ENCODE results near the gene GARS1.
"Not testable (repeated sequence)": the region's sequence is repeated elsewhere in the genome, so short reads cannot be mapped to it uniquely, and the experiment has no call there.

The GARS1 gene

GRCh38 chr7:30627026-30627425 is 32.3 kb downstream of the GARS1 start:
- DNase-seq (ENCODE audit: low spot score): no peak

GRCh38 chr7:30630986-30631385 is 36.3 kb downstream of the GARS1 start:
- DNase-seq (ENCODE audit: low spot score): no peak

- no peak for DNase-seq (ENCODE audit: low spot score)
These were observed 38.5 kb downstream of the GARS1 start for GRCh38 chr7:30633223-30633622.

- no peak for DNase-seq (ENCODE audit: low spot score)
These were observed 39.5 kb downstream of the GARS1 start for GRCh38 chr7:30634193-30634626.

- DNase-seq (ENCODE audit: low spot score): no peak
These were observed 40.0 kb downstream of the GARS1 start for GRCh38 chr7:30634634-30635201.

GRCh38 chr7:30635798-30636197 is 41.1 kb downstream of the GARS1 start:
- DNase-seq (ENCODE audit: low spot score): no peak

- DNase-seq (ENCODE audit: low spot score): not testable (repeated sequence)
These were observed 47.6 kb downstream of the GARS1 start for GRCh38 chr7:30642322-30642721.

- DNase-seq (ENCODE audit: low spot score): no peak
These were observed 48.1 kb downstream of the GARS1 start for GRCh38 chr7:30642789-30643188.

- no peak for DNase-seq (ENCODE audit: low spot score)
These were observed 49.7 kb downstream of the GARS1 start for GRCh38 chr7:30644286-30644955.

- no peak for DNase-seq (ENCODE audit: low spot score)
These were observed 51.0 kb downstream of the GARS1 start for GRCh38 chr7:30645661-30646060.

GRCh38 chr7:30646154-30646553 is 51.5 kb downstream of the GARS1 start:
- no peak for DNase-seq (ENCODE audit: low spot score)

GRCh38 chr7:30647589-30648364 is 53.1 kb downstream of the GARS1 start:
- DNase-seq (ENCODE audit: low spot score): no peak

- no peak for DNase-seq (ENCODE audit: low spot score)
These were observed 54.3 kb downstream of the GARS1 start for GRCh38 chr7:30648744-30649540.

GRCh38 chr7:30649717-30650420 is 55.2 kb downstream of the GARS1 start:
- no peak for DNase-seq (ENCODE audit: low spot score)

GRCh38 chr7:30650421-30650808 is 55.7 kb downstream of the GARS1 start:
- DNase-seq (ENCODE audit: low spot score): no peak

GRCh38 chr7:30652132-30652531 is 57.5 kb downstream of the GARS1 start:
- no peak for DNase-seq (ENCODE audit: low spot score)

GRCh38 chr7:30652698-30653641 is 58.3 kb downstream of the GARS1 start:
- DNase-seq (ENCODE audit: low spot score): no peak

GRCh38 chr7:30654296-30655090 is 59.8 kb downstream of the GARS1 start:
- DNase-seq (ENCODE audit: low spot score): no peak

- no peak for DNase-seq (ENCODE audit: low spot score)
These were observed 60.7 kb downstream of the GARS1 start for GRCh38 chr7:30655096-30655970.
